IPS-20b (cell line): ENCODE measurements around the gene TAPBP.

ENCODE experiments used
- H3K27ac ChIP-seq: one replicate; pipeline ENCODE4 v1.5.1; 2013; ENCODE audit warnings: low read length
- H3K27me3 ChIP-seq: 2 replicates; pipeline ENCODE4 v1.6.1; 2013; ENCODE audit warnings: mild to moderate bottlenecking, low read length, inconsistent platforms; ENCODE audit not compliant: insufficient read depth
- H3K36me3 ChIP-seq: 2 replicates; pipeline ENCODE4 v1.6.1; 2013; ENCODE audit warnings: low read depth, mild to moderate bottlenecking, inconsistent platforms, low read length, moderate library complexity; ENCODE audit not compliant: insufficient read depth
- H3K4me1 ChIP-seq: 2 replicates; pipeline ENCODE4 v1.6.1; 2013; ENCODE audit warnings: mild to moderate bottlenecking, control low read depth, inconsistent platforms, low read length, moderate library complexity; ENCODE audit not compliant: insufficient read depth
- H3K4me3 ChIP-seq: 2 replicates; pipeline ENCODE4 v1.5.1; 2013; ENCODE audit warnings: mild to moderate bottlenecking, low read length, inconsistent platforms
- H3K9ac ChIP-seq: 2 replicates; pipeline ENCODE4 v1.6.1; 2013; ENCODE audit warnings: low read depth, mild to moderate bottlenecking, inconsistent platforms, low read length, moderate library complexity
- H3K9me3 ChIP-seq: 2 replicates; pipeline ENCODE4 v1.6.1; 2013; ENCODE audit warnings: mild to moderate bottlenecking, low read depth, low read length, inconsistent platforms; ENCODE audit not compliant: insufficient read depth

The TAPBP gene

DNA sequence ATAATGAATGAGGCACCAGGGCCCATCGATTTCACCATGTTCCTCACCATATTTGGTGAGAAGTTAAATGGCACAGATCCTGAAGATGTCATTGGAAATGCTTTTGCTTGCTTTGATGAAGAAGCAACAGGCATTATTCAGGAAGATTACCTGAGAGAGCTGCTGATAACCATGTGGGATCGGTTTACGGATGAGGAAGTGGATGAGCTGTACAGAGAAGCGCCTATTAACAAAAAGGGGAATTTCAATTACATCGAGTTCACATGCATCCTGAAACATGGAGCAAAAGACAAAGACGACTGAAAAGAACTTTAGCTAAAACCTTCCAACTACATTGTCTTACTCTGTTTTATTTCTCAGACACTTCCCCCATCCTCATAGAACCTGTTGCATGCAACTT, 25.3 kb upstream of the TAPBP start:
- Histone ChIP-seq H3K27ac (no peak overlapping the region), H3K27me3 (no peaks in the 10 kb centered on the region), H3K36me3 (no peaks in the 10 kb centered on the region), H3K9ac (no peak overlapping the region), H3K4me1 (no peaks in the 10 kb centered on the region), H3K4me3 (no peak overlapping the region), H3K9me3 (no peaks in the 10 kb centered on the region)

DNA sequence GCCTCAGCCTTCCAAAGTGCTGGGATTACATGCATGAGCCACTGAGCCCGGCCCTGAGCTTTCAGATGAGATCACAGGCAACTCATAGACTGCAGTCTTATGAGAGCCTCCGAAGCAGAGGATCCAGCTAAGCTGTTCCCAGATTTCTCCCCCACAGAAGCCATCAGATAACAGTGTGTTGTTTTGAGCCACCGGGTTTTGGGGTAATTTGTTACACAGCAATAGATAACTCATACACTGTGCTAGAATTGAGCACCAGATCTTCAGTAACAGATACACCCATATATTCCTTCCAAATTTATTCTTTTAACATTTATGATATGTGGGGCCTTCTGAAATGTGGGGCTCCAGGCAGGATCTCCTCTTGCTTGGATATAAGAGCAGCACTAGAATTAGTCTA, 22.6 kb upstream of the TAPBP start:
- H3K27me3 ChIP-seq = no peaks in the 10 kb centered on the region

DNA sequence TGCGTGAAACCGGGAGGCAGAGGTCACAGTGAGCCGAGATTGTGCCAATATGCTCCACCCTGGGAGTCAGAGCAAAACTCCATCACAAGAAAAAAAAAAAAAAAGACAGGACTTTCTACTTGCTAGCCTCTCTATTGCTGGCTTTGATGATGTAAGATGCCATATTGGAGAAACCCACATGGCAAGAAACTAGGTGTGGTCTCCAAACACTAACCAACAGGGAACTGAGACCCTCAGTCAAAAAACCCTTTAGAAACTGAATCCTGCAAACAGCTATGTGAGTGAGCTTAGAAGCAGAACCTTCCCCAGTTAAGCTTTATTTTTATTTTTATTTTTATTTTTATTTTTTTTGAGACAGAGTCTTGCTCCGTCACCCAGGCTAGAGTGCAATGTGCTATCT, 22.0 kb upstream of the TAPBP start:
- Histone ChIP-seq H3K9ac (no peak overlapping the region), H3K4me3 (no peak overlapping the region), H3K36me3 (no peaks in the 10 kb centered on the region), H3K27ac (no peak overlapping the region), H3K27me3 (no peaks in the 10 kb centered on the region), H3K4me1 (no peaks in the 10 kb centered on the region), H3K9me3 (no peaks in the 10 kb centered on the region)

More for the DNA sequence above, 22.6 kb upstream of the TAPBP start:
- Histone ChIP-seq H3K4me3 (no peak overlapping the region), H3K9me3 (no peaks in the 10 kb centered on the region), H3K36me3 (no peaks in the 10 kb centered on the region), H3K9ac (no peak overlapping the region), H3K27ac (no peak overlapping the region), H3K4me1 (no peaks in the 10 kb centered on the region)

DNA sequence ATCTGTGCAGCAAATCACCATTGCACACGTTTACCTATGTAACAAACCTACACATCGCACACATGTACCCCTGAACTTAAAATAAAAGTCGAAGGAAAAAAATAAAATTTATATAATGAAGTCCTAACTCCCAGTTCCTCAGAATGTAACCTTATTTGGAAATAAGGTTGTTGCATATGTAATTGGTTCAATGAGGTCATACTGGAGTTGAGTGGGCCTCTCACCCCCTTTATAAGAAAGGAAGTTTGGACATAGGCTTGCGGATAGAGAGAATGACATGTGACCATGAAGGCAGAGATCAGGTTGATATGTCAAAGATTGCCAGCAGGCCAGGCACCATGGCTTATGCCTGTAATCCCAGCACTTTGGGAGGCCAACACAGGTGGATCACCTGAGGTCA, 19.8 kb upstream of the TAPBP start:
- no peak overlapping the region for H3K4me3 ChIP-seq
- no peaks in the 10 kb centered on the region for H3K36me3 ChIP-seq
- no peak overlapping the region for H3K27ac ChIP-seq
- no peaks in the 10 kb centered on the region for H3K9me3 ChIP-seq
- H3K27me3 ChIP-seq = no peaks in the 10 kb centered on the region
- H3K4me1 ChIP-seq = no peaks in the 10 kb centered on the region
- H3K9ac ChIP-seq = no peak overlapping the region

DNA sequence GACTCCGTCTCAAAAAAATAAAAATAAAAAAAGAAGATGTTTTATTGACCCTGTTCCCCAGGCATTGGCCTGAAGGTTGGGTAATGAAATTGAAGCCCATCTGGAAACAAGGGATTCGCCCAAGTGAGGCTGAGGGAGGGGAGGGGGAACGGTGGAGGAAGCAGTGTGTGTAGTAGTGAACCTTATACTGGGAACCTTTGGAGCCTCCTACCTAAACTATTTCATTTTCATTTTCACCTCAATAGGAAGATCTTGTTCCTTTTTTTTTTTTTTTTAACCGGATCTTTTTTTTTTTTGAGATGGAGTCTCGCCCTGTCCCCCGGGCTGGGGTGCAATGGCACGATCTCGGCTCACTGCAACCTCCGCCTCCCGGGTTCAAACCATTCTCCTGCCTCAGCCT, 16.9 kb upstream of the TAPBP start:
- H3K36me3 ChIP-seq = no peaks in the 10 kb centered on the region

DNA sequence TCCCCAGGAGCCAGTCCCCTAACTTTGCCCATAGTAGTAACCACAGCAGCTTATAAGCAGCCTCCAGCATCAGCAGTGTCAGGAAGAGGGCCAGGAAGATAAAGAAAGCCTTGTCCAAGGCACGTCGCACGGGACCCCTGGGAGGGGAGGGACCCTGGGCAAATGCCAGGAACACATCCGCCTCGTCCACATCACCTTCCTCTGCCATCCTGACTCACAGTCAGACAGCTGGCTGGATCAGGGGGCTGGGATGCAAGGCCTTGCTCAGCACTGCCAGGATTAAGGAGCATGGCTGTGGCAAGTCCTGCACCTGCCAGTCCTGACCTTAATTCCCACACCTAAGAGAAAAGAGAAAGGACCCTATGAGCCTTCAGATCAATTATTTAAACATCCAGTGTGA, 15.2 kb upstream of the TAPBP start:
- H3K36me3 ChIP-seq = no peaks in the 10 kb centered on the region
- no peaks in the 10 kb centered on the region for H3K9me3 ChIP-seq
- no peak overlapping the region for H3K4me3 ChIP-seq
- no peak overlapping the region for H3K9ac ChIP-seq
- no peaks in the 10 kb centered on the region for H3K27me3 ChIP-seq
- H3K27ac ChIP-seq = no peak overlapping the region
- H3K4me1 ChIP-seq = peaks cover 3% of the 10 kb centered on the region; the same call in 1 of the 2 replicates

More for the DNA sequence above, 16.9 kb upstream of the TAPBP start:
- no peak overlapping the region for H3K4me3 ChIP-seq
- no peak overlapping the region for H3K27ac ChIP-seq
- no peak overlapping the region for H3K9ac ChIP-seq
- H3K9me3 ChIP-seq = no peaks in the 10 kb centered on the region
- no peaks in the 10 kb centered on the region for H3K4me1 ChIP-seq
- H3K27me3 ChIP-seq = no peaks in the 10 kb centered on the region

DNA sequence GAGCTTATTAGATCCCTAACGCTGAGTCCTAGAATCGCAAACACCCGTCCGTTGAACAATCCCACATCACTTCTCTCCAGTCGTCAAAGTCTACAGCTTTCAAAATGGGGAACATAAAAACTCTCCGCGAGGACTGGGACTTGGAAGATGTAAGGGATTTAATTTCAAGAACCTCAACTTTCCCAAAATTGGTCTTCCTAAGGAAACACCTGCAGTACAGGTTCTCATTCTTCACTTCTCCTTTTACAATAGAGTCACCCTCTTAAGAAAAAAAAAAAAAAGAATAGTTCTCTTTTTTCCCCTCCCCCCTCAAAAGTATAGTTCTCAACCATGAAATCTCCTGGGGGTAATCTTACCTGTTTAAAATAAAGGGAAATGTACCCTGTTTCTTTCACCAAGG, 10.2 kb upstream of the TAPBP start:
- Histone ChIP-seq H3K27ac (no peak overlapping the region), H3K9ac (peak overlapping the region; percentile 99; the same call in 1 of the 2 replicates), H3K4me3 (peak overlapping the region; percentile 100)

DNA sequence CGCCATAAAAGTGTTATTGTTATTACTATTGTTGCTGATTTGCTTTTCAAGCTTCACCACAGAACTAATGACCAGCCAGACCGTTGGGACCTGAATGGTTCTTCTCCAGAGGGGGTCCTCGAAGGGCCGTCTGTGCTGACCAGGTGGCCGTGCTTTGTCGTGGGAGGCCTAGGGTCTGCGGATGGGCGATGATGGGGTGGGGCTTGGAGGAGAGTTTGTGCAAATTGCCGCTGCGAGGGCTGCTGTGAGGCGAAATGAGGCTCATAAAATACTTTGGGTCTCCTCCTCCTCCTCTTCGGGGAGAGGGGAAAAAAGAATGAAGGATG, 9.7 kb upstream of the TAPBP start:
- Histone ChIP-seq H3K27ac (peak overlapping the region; percentile 43), H3K9me3 (no peaks in the 10 kb centered on the region), H3K27me3 (no peaks in the 10 kb centered on the region), H3K4me1 (peaks cover 20% of the 10 kb centered on the region), H3K36me3 (peaks cover 31% of the 10 kb centered on the region), H3K9ac (peak overlapping the region; percentile 99; the same call in 1 of the 2 replicates), H3K4me3 (peak overlapping the region; percentile 100)

More for the DNA sequence above, 10.2 kb upstream of the TAPBP start:
- no peaks in the 10 kb centered on the region for H3K27me3 ChIP-seq
- no peaks in the 10 kb centered on the region for H3K9me3 ChIP-seq
- H3K4me1 ChIP-seq = peaks cover 16% of the 10 kb centered on the region
- H3K36me3 ChIP-seq = peaks cover 25% of the 10 kb centered on the region

DNA sequence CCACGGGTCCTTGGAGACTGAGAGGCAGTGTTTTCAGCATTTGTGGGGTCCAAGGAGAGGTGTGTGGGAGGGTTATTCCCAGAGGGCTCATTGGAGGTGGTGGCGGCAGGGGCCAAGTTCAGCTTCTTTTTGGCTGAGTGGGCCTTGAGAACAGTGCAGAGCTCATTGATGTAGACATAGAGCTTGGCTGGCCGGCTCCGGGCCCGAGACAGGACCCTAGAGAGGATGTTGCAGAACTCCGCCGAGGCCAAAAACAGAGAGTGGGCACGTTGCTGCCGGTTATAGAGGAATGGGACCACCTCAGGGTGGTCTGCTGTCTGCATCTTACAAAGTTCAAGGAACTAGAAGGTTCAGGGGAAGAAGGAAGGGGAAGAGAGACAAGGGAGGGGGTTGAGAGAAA, 7.3 kb upstream of the TAPBP start:
- H3K4me3 ChIP-seq = peak overlapping the region; percentile 100; the same call in 1 of the 2 replicates
- peaks cover 23% of the 10 kb centered on the region for H3K4me1 ChIP-seq
- H3K9ac ChIP-seq = peak overlapping the region; percentile 99; the same call in 1 of the 2 replicates
- no peak overlapping the region for H3K27ac ChIP-seq
- H3K27me3 ChIP-seq = no peaks in the 10 kb centered on the region
- peaks cover 34% of the 10 kb centered on the region for H3K36me3 ChIP-seq
- no peaks in the 10 kb centered on the region for H3K9me3 ChIP-seq

DNA sequence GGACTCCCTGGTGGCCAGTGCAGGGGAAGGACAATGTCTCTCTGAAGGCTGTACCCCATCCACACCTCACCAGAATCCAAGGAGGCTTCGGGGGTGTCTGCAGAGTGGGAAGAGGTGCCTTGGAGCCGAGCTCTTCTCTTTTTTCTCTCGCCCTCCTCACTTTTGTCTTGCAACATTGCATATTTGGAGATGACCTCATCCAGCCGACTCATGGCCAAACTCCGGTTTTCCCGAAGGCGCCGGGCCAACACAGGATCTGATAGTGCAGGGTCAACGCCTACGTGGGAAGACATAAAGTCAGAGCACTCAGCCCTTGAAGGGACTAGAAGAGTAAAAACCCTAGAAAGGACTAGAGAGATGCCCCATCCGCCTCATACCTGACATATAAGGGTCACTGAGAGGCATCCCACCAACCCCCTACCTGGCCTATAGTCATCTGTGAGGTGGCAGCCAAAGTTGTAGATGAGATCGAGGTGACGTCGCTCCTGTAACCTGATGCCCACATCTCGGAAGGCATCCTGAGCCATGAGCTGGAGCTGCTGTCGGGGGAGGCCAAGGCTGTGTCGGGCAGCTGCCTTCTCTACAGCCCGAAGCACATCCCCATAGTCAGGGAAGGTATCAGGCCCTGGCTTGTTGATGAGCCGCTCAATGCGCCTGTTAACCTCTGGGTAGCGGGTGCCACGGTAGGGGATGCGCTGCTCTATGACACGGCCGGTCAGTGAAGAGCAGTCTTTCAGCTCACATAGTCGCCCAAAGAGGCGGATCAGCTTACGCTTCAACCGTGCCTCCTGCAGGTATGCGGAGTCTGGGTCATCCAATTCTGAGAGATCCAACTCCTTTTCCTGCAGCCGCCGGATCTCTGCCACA, 6.7 kb upstream of the TAPBP start:
- H3K27ac ChIP-seq = no peak overlapping the region
- H3K4me1 ChIP-seq = peaks cover 23% of the 10 kb centered on the region
- H3K36me3 ChIP-seq = peaks cover 39% of the 10 kb centered on the region
- no peaks in the 10 kb centered on the region for H3K27me3 ChIP-seq
- peak overlapping the region; percentile 99; the same call in 1 of the 2 replicates for H3K9ac ChIP-seq
- H3K9me3 ChIP-seq = no peaks in the 10 kb centered on the region
- H3K4me3 ChIP-seq = peak overlapping the region; percentile 100; the same call in 1 of the 2 replicates

DNA sequence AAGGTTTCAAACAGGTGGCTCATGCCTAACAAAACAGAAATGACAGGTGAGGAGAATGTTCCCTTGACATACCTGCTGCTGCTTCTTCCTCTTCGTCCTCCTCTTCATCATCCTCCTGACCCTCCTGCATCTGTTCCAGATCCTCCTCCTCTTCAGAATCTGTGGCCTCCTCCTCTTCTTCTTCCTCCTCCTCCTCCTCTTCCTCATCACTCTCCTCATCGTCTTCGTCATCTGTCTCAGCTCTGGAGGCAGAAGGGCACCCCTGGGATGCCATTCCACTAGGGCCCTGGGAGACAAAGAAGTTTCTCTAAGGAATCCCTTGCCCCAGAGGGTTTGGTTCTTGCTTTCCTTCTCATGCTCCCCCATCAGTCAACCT, 6.0 kb upstream of the TAPBP start:
- Histone ChIP-seq H3K9me3 (no peaks in the 10 kb centered on the region), H3K36me3 (peaks cover 39% of the 10 kb centered on the region), H3K27ac (no peak overlapping the region), H3K27me3 (no peaks in the 10 kb centered on the region), H3K4me1 (peaks cover 23% of the 10 kb centered on the region), H3K4me3 (no peak overlapping the region), H3K9ac (no peak overlapping the region)

DNA sequence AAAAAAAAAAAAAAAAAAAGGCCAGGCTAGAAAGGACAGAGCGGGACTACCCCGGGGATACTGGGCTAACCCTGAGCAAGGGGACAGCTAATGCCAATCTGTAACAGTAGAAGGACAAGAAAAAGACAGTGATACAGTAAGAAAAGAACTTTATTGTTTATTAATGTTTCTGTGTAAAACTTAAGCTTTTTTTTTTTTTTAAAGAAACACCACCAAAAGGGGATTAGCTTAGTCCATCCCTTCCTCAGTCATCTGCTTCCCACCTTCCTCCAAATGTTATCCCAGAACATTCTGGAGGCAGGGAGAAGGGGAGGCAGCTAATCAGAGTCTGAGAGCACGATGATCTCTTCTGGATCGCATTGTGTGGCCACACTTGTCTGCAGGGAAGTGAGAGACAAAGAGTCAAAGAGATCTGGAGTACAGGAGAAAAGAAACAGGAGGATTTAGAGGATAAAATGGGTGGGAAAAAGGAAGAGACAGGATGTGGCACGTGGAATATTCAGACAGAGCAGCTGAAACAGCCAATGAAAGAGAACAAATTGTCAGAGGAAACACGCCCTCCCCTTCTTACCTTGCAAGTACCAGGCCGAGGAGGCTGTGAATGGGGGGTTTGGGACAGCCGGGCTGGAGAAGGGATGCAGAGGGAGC, 4.7 kb upstream of the TAPBP start:
- Histone ChIP-seq H3K9ac (peak overlapping the region; percentile 79; the same call in 1 of the 2 replicates), H3K27me3 (no peaks in the 10 kb centered on the region), H3K4me1 (peaks cover 23% of the 10 kb centered on the region), H3K36me3 (peaks cover 39% of the 10 kb centered on the region), H3K9me3 (no peaks in the 10 kb centered on the region), H3K4me3 (peak overlapping the region; percentile 73), H3K27ac (peak overlapping the region; percentile 29)
